ENCODE measurements around the gene TGFB2. TPM values are rescaled to one million over a fixed set of nuclear protein-coding genes. Genes with fewer than 3 reads are reported as not detected.

Gene TGFB2
- total RNA-seq, 1 experiment from 2014 or later: 0.34 TPM

GRCh38 chr1:218400624-218401023 is 55.5 kb downstream of the TGFB2 start:
- H3K4me2 ChIP-seq (ENCODE audit: low read length): no peak overlapping the region
- intact Hi-C loops (cut with micrococcal nuclease): no loop called here
- POLR2A ChIA-PET: no interaction called here
- no peak for ATAC-seq
- H3K4me3 ChIP-seq (replicated peaks in 1 of 2; ENCODE audit: low read depth in 1 of 2, low read length in 2 of 2): no peak overlapping the region
- CTCF ChIA-PET: no interaction called here
- TF ChIP-seq SP1 (IDR thresholded peaks at IDR 0.05; ENCODE audit: low read depth): no peak
- no peak for TF ChIP-seq JUND (IDR thresholded peaks at IDR 0.05)
- no peak for TF ChIP-seq EZH2 (IDR thresholded peaks at IDR 0.05)
- peaks cover 0 to 13% of the 10 kb centered on the region in 2 experiments; a peak in 2 of 4 replicates for H3K4me1 ChIP-seq (ENCODE audit: control insufficient read depth in 1 of 2, insufficient read depth in 2 of 2, low read length in 2 of 2)
- no peaks in the 10 kb centered on the region for H4K20me1 ChIP-seq (ENCODE audit: insufficient read depth)
- no peaks in the 10 kb centered on the region for H3K9me2 ChIP-seq (ENCODE audit: insufficient read depth)
- DNase-seq (ENCODE audit: low read depth, low spot score): no peak
- H2AFZ ChIP-seq (ENCODE audit: low read depth, low read length, poor library complexity, severe bottlenecking): no peak overlapping the region
- H3K79me2 ChIP-seq (ENCODE audit: insufficient read depth, low read length): no peaks in the 10 kb centered on the region
- no TSS peak for BruUV-seq (replicated peaks)
- no peak overlapping the region for H3K27ac ChIP-seq (ENCODE audit: low read depth, low read length)
- H3K9ac ChIP-seq (ENCODE audit: low read length): no peak overlapping the region
- RAD21 ChIA-PET (ENCODE audit: low non-redundant PET in 1 of 2, low total read pairs in 2 of 2, uncharacterized antibody in 2 of 2, unreplicated experiment in 2 of 2): no interaction called here
- no peaks in the 10 kb centered on the region for H3K27me3 ChIP-seq (ENCODE audit: insufficient read depth, low read length)
- H3K36me3 ChIP-seq (ENCODE audit: control insufficient read depth in 1 of 2, insufficient read depth in 2 of 2, low read length in 2 of 2): no peaks in the 10 kb centered on the region
- no peaks in the 10 kb centered on the region for H3K9me3 ChIP-seq (ENCODE audit: control insufficient read depth in 1 of 2, insufficient read depth in 1 of 2, low read depth in 1 of 2, low read length in 2 of 2)

GRCh38 chr1:218401441-218401997 is 56.4 kb downstream of the TGFB2 start:
- no peak overlapping the region for H3K4me2 ChIP-seq (ENCODE audit: low read length)
- no peak overlapping the region for H2AFZ ChIP-seq (ENCODE audit: low read depth, low read length, poor library complexity, severe bottlenecking)
- H3K9ac ChIP-seq (ENCODE audit: low read length): no peak overlapping the region
- H3K9me2 ChIP-seq (ENCODE audit: insufficient read depth): no peaks in the 10 kb centered on the region
- no peak overlapping the region for H3K27ac ChIP-seq (ENCODE audit: low read depth, low read length)
- RAD21 ChIA-PET (ENCODE audit: low non-redundant PET in 1 of 2, low total read pairs in 2 of 2, uncharacterized antibody in 2 of 2, unreplicated experiment in 2 of 2): no interaction called here
- CTCF ChIA-PET: no interaction called here
- no peak for DNase-seq (ENCODE audit: low read depth, low spot score)
- no peaks in the 10 kb centered on the region for H3K79me2 ChIP-seq (ENCODE audit: insufficient read depth, low read length)
- H3K4me3 ChIP-seq (replicated peaks in 1 of 2; ENCODE audit: low read depth in 1 of 2, low read length in 2 of 2): no peak overlapping the region
- TF ChIP-seq ELF1 (IDR thresholded peaks at IDR 0.05; ENCODE audit: borderline replicate concordance, low read depth) (no peak), RAD21 (IDR thresholded peaks at IDR 0.05; ENCODE audit: low read depth) (no peak), SRF (IDR thresholded peaks at IDR 0.05; ENCODE audit: low read depth) (no peak), SP1 (IDR thresholded peaks at IDR 0.05; ENCODE audit: low read depth) (no peak), POLR2A (IDR thresholded peaks at IDR 0.05; ENCODE audit: borderline replicate concordance, extremely low read depth, insufficient read depth, insufficient read length) (no peak), YY1 (IDR thresholded peaks at IDR 0.05; ENCODE audit: extremely low read depth, insufficient replicate concordance, low read depth, low read length) (no peak), CBX3 (IDR thresholded peaks at IDR 0.05; ENCODE audit: low read depth) (no peak), POLR2AphosphoS5 (IDR thresholded peaks at IDR 0.05; ENCODE audit: low read depth, low read length) (no peak), FOSL1 (IDR thresholded peaks at IDR 0.05; ENCODE audit: low read depth) (no peak), TCF7L2 (IDR thresholded peaks at IDR 0.05; ENCODE audit: borderline replicate concordance, extremely low read depth, insufficient read depth, insufficient read length) (no peak), ZFX (IDR thresholded peaks at IDR 0.05) (no peak), ZNF274 (IDR thresholded peaks at IDR 0.05; ENCODE audit: low read depth, low read length) (no peak), ATF3 (IDR thresholded peaks at IDR 0.05) (no peak), EGR1 (IDR thresholded peaks at IDR 0.05; ENCODE audit: low read depth) (no peak), ZBTB33 (IDR thresholded peaks at IDR 0.05; ENCODE audit: extremely low read depth, insufficient replicate concordance, low read length) (no peak), CEBPB (IDR thresholded peaks at IDR 0.05; ENCODE audit: low read depth) (no peak), EZH2 (IDR thresholded peaks at IDR 0.05) (no peak), JUND (IDR thresholded peaks at IDR 0.05) (no peak), EZH2phosphoT487 (IDR thresholded peaks at IDR 0.05; ENCODE audit: borderline replicate concordance) (no peak), MAX (IDR thresholded peaks at IDR 0.05) (no peak)
- H3K9me3 ChIP-seq (ENCODE audit: control insufficient read depth in 1 of 2, insufficient read depth in 1 of 2, low read depth in 1 of 2, low read length in 2 of 2): no peaks in the 10 kb centered on the region
- no peaks in the 10 kb centered on the region for H4K20me1 ChIP-seq (ENCODE audit: insufficient read depth)
- BruUV-seq (replicated peaks): no TSS peak
- intact Hi-C loops (cut with micrococcal nuclease): no loop called here
- H3K4me1 ChIP-seq (ENCODE audit: control insufficient read depth in 1 of 2, insufficient read depth in 2 of 2, low read length in 2 of 2): peaks cover 0 to 13% of the 10 kb centered on the region in 2 experiments; a peak in 2 of 4 replicates
- no peaks in the 10 kb centered on the region for H3K27me3 ChIP-seq (ENCODE audit: insufficient read depth, low read length)
- POLR2A ChIA-PET: no interaction called here
- no peaks in the 10 kb centered on the region for H3K36me3 ChIP-seq (ENCODE audit: control insufficient read depth in 1 of 2, insufficient read depth in 2 of 2, low read length in 2 of 2)
- no peak for ATAC-seq
